Calu3 (cell line): ENCODE measurements around the gene TRRAP. TPM values are rescaled to one million over a fixed set of nuclear protein-coding genes. Genes with fewer than 3 reads are reported as not detected.

Experiments
- BruUV-seq: library from RNA; stranded (reverse); fragments of 400-500 nt; replicated peaks from 2 replicates; lab custom pipeline; 2021; lab: Mats Ljungman, UMichigan
- CTCF ChIA-PET: fragments of 300-600 bp; sonication (Branson Sonifier 250); formaldehyde crosslinking; loops from one replicate; lab custom pipeline; 2022; ENCODE audit warnings: antibody characterized with exemption; lab: Charles Lee
- DNase-seq: peaks from one replicate; pipeline ENCODE4 v3.0.0; 2022
- H3K27ac Mint-ChIP-seq: one replicate; pipeline ENCODE4 v1.8.0; 2022; ENCODE audit warnings: mixed read lengths; ENCODE audit not compliant: unreplicated experiment
- H3K27me3 Mint-ChIP-seq: one replicate; pipeline ENCODE4 v1.8.0; 2022; ENCODE audit warnings: mixed read lengths; ENCODE audit not compliant: unreplicated experiment
- H3K36me3 Mint-ChIP-seq: one replicate; pipeline ENCODE4 v1.8.0; 2022; ENCODE audit warnings: mild to moderate bottlenecking, moderate library complexity, mixed read lengths; ENCODE audit not compliant: insufficient read depth, unreplicated experiment
- H3K4me1 Mint-ChIP-seq: one replicate; pipeline ENCODE4 v1.8.0; 2022; ENCODE audit warnings: mild to moderate bottlenecking, low read depth, mixed read lengths; ENCODE audit not compliant: unreplicated experiment
- H3K4me3 Mint-ChIP-seq: one replicate; pipeline ENCODE4 v1.8.0; 2022; ENCODE audit warnings: mild to moderate bottlenecking, low read depth, moderate library complexity, mixed read lengths; ENCODE audit not compliant: unreplicated experiment
- H3K9me3 Mint-ChIP-seq: one replicate; pipeline ENCODE4 v1.8.0; 2022; ENCODE audit warnings: low read depth, mixed read lengths; ENCODE audit not compliant: unreplicated experiment
- intact Hi-C: fragments of 100-400 bp; cut with micrococcal nuclease; formaldehyde crosslinking; loops from one replicate; pipeline ENCODE4 v1.10.0; 2022; ENCODE audit not compliant: unreplicated experiment
- total RNA-seq: library from RNA; stranded (reverse); gene quantifications from 2 replicates; pipeline ENCODE4 v1.2.3, GENCODE V29; 2022
- TF ChIP-seq, protein P1 (sequence below): fragments of 200-600 bp; IDR thresholded peaks from one replicate; pipeline ENCODE4 v1.8.0; 2022; ENCODE audit warnings: antibody characterized with exemption; ENCODE audit not compliant: unreplicated experiment

TRRAP gene
- total RNA-seq, 1 experiment from 2014 or later, result 30.9 TPM

DNA sequence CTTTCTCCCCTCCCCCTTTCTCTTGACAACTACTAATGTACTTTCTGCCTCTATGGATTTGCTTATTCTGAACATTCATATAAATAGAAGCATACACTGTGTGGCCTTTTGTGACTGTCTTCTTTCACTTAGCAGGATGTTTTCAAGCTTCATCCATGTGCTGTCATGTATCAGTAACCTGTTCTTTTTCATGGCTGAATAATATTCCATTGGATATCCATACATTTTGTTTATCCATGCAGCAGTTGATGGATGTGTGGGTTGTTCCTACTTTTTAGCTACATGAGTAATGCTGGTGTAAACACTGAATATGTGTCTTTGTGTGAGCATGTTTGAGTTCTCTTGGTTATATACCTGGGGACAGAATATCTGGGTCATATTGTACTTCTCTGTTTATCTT is 107.6 kb downstream of the TRRAP start:
- BruUV-seq, result no TSS peak
- intact Hi-C loops, result no loop called here
- peaks cover 34% of the 10 kb centered on the region for H3K36me3 Mint-ChIP-seq
- H3K27me3 Mint-ChIP-seq, result no peaks in the 10 kb centered on the region
- TF ChIP-seq, protein P1, sequence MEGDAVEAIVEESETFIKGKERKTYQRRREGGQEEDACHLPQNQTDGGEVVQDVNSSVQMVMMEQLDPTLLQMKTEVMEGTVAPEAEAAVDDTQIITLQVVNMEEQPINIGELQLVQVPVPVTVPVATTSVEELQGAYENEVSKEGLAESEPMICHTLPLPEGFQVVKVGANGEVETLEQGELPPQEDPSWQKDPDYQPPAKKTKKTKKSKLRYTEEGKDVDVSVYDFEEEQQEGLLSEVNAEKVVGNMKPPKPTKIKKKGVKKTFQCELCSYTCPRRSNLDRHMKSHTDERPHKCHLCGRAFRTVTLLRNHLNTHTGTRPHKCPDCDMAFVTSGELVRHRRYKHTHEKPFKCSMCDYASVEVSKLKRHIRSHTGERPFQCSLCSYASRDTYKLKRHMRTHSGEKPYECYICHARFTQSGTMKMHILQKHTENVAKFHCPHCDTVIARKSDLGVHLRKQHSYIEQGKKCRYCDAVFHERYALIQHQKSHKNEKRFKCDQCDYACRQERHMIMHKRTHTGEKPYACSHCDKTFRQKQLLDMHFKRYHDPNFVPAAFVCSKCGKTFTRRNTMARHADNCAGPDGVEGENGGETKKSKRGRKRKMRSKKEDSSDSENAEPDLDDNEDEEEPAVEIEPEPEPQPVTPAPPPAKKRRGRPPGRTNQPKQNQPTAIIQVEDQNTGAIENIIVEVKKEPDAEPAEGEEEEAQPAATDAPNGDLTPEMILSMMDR, result no peak
- H3K9me3 Mint-ChIP-seq, result no peaks in the 10 kb centered on the region
- no peak for DNase-seq
- H3K4me1 Mint-ChIP-seq, result no peaks in the 10 kb centered on the region
- CTCF ChIA-PET, result interaction anchor here (0.7 kb wide), 1 partner anchor 598 kb away, joined by 3 read pairs; no protein-coding TSS in a partner anchor
- H3K27ac Mint-ChIP-seq, result no peak overlapping the region
- H3K4me3 Mint-ChIP-seq, result no peak overlapping the region

DNA sequence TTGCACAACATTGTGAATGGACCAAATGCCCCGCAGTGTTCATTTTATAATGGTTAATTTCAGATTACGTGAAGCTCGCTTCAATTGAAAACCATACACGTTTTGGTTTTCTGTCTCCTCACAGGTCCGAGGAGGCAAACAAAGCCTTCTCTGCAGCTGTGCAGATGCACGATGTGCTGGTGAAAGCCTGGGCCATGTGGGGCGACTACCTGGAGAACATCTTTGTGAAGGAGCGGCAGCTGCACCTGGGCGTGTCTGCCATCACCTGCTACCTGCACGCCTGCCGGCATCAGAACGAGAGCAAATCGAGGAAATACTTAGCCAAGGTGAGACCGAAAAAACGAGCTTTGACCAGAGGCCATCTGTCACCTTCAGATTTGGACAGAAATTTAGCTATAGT is 110.3 kb downstream of the TRRAP start:
- DNase-seq, result no peak
- CTCF ChIA-PET, result no interaction called here
- intact Hi-C loops, result no loop called here
- Mint-ChIP-seq H3K4me3 (no peak overlapping the region), H3K36me3 (peaks cover 26% of the 10 kb centered on the region), H3K27me3 (no peaks in the 10 kb centered on the region), H3K9me3 (no peaks in the 10 kb centered on the region), H3K4me1 (no peaks in the 10 kb centered on the region), H3K27ac (no peak overlapping the region)
- no TSS peak for BruUV-seq
- TF ChIP-seq, protein P1, result no peak

DNA sequence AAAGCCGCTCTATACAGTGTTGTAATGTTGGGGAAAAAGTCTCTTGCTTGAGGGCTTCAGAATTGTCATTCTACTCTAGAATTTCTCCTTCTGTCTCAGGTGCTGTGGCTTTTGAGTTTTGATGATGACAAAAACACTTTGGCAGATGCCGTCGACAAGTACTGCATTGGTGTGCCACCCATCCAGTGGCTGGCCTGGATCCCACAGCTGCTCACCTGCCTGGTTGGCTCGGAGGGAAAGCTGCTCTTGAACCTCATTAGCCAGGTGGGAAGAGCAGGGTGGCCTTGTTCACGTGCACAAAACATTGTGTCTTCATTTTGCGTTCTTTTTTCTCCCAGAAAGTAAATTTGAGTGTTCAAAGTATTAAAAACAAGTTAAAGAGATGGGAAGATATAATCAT is 112.0 kb downstream of the TRRAP start:
- CTCF ChIA-PET, result no interaction called here
- no peaks in the 10 kb centered on the region for H3K4me1 Mint-ChIP-seq
- no peak overlapping the region for H3K27ac Mint-ChIP-seq
- no peak overlapping the region for H3K4me3 Mint-ChIP-seq
- H3K36me3 Mint-ChIP-seq, result peaks cover 32% of the 10 kb centered on the region
- TF ChIP-seq, protein P1, result no peak
- no peak for DNase-seq
- H3K27me3 Mint-ChIP-seq, result no peaks in the 10 kb centered on the region
- intact Hi-C loops, result no loop called here
- BruUV-seq, result no TSS peak
- no peaks in the 10 kb centered on the region for H3K9me3 Mint-ChIP-seq

DNA sequence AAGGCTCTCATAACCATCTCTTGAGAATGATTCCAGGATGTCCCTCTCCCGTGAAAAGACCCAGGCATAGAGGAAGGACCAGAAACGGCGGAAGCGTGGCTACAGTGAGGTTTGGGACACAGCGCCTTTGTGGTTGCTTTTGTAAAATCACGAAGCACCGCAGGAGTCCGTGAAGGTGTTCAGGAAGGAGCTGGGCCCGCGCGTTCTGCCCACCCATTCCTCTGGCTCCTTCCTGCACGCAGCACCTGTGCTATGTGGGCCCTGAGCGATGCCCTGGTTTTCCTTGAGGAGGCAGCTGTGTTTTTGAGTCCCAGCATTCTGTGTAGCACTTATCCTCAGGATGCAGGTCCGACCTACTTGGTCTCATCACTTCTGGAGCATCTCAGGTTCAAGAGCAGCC is 112.8 kb downstream of the TRRAP start:
- DNase-seq, result no peak
- TF ChIP-seq, protein P1, result no peak
- Mint-ChIP-seq H3K27me3 (no peaks in the 10 kb centered on the region), H3K9me3 (no peaks in the 10 kb centered on the region), H3K4me3 (no peak overlapping the region), H3K27ac (no peak overlapping the region), H3K36me3 (peaks cover 36% of the 10 kb centered on the region), H3K4me1 (no peaks in the 10 kb centered on the region)
- CTCF ChIA-PET, result no interaction called here
- BruUV-seq, result no TSS peak
- intact Hi-C loops, result no loop called here
